CD4-positive, alpha-beta T cell treated with Interleukin-4 for 4 hours (primary cell): ENCODE data around the gene ACSM3.
A peak's percentile ranks its signal among the peaks of the same experiment; 100 is the strongest.
"Not testable (repeated sequence)": the region's sequence is repeated elsewhere in the genome, so short reads cannot be mapped to it uniquely, and the experiment has no call there.

ENCODE experiments used
- DNase-seq: peaks from one replicate; pipeline ENCODE4 v3.0.0-alpha.2; 2020

The ACSM3 gene

DNA sequence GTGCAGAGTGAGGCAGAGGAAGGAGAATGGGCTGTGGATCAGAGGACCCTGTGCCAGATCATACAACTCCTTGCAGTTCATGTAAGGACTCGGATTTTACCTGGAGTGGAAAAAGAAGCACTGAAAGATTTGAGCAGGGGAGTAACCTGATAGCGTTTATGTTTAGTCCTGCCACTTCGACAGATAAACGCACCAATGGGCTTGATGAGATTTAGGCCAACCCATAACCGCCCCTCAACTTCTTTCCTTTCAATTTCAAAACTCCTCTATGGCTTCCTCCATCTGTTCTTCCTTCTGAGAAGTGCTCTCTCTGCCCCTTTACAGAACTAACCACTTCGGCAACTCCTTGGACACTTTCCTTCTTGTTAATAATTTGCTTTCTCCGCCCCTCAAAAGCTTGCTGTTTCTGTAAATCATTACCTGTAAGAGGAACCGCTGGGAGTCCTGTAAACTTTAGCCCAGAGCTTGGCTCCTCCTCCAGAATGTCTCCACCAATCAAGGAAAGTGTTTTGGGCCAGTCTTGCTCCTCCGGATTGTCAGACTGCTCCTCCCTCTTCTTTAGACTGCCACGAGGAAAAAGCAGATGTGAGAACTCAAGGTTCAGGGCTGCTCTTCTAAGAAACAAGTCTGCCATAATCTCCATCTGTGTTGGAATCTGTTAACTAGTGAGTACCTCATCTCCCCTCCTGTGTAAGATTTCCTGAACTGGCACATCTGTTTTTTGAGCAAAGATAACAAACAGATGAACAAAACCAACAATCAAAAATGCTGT, at the start of gene ACSM3:
Gene ACSM3 (plus strand): TSS at position 554 of the 772 bp plus-strand sequence. CDS start 6,021 bp downstream, outside the sequence.
- peak; percentile 82 for DNase-seq

DNA sequence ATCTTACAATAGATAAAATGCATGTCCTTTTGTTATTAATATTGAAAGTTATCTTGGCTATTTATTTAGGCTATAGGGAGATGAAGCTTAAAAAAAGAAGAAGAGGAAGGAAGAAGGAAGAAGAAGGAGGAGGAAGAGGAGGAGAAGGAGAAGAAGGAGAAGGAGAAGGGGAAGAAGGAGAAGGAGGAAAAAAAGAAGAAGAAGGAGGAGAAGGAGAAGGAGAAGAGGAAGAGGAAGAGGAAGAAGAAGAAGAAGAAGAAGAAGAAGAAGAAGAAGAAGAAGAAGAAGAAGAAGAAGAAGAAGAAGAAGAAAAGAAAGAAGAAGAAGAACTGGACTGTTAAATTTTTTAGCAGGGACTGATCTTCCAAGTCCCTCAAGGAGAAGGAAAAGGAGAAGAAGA, 46.1 kb upstream of the ACSM3 start:
- not testable (repeated sequence) for DNase-seq

DNA sequence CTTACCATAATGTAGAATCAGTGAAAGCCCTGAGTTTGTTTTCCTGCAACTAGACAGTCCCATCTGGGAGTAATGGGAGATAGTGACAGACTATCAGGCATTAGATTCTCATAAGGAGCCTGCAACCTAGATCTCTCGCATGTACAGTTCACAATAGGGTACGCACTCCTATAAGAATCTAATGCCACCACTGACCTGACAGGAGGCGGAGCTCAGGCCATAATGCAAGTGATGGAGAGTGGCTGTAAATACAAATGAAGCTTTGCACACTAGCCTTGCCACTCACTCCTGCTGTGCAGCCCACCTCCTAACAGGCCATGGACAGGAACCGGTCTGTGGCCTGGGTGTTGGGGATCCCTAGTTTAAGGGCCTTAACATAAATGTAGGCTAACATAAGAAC, 43.6 kb upstream of the ACSM3 start:
- DNase-seq = no peak

- DNase-seq = no peak
Measured at GRCh38 chr16:20726661-20727060, 37.2 kb upstream of the ACSM3 start.

- DNase-seq = no peak
Measured at GRCh38 chr16:20727181-20727580, 36.6 kb upstream of the ACSM3 start.

DNA sequence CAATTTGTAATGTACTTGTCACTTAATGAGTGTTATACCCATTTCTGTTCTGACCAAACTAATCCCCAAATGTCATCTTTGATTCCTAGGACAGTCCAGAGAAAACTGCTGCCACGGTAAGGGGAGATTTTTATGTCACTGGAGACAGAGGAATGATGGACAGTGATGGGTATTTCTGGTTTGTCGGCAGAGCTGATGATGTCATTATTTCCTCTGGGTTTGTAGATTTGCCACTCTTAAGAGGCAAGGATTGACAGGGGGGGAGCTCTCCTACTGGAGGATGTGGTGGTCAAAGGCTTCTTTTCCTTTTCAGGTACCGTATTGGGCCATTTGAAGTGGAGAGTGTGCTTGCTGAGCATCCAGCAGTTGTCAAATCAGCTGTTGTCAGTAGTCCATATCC, 34.7 kb upstream of the ACSM3 start:
- DNase-seq = no peak

DNA sequence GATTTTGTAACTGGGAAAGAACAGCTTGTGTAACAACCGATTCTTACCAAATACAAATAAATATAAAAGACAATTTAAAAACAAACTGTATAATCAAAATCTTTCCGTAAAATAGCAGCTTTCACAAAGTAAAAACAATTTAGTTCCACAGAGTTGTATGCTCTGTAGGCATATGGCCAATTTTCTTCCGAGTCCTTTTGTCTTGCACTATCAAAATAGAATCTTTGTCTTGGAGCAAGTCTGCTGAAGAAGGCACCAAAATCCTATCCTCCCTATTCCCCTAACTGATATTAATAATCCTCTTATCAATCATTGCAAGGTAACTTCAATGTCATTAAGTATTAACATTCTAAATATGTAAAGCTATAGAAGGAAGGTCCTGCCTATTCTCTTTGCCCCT, 29.8 kb upstream of the ACSM3 start:
- no peak for DNase-seq

- no peak for DNase-seq
Measured at GRCh38 chr16:20734782-20735181, 29.0 kb upstream of the ACSM3 start.

DNA sequence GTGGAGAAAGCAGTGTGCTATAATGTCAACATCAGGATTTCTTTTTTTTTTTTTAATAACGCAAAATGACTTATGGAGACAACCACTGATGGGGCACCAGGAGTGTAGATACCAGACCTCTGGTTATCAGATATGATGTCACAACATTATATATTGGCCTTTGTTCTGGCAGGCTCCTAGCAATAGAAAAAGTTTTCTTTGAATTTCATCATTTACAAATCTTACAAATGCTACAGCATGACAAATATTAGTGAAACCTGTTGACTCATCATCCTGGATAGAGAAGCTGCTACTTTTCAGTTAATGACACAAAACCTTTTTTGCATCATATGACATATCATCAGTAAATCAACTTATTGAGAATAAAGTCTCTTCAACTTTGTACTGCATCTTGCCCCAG, 28.3 kb upstream of the ACSM3 start:
- DNase-seq = no peak

DNA sequence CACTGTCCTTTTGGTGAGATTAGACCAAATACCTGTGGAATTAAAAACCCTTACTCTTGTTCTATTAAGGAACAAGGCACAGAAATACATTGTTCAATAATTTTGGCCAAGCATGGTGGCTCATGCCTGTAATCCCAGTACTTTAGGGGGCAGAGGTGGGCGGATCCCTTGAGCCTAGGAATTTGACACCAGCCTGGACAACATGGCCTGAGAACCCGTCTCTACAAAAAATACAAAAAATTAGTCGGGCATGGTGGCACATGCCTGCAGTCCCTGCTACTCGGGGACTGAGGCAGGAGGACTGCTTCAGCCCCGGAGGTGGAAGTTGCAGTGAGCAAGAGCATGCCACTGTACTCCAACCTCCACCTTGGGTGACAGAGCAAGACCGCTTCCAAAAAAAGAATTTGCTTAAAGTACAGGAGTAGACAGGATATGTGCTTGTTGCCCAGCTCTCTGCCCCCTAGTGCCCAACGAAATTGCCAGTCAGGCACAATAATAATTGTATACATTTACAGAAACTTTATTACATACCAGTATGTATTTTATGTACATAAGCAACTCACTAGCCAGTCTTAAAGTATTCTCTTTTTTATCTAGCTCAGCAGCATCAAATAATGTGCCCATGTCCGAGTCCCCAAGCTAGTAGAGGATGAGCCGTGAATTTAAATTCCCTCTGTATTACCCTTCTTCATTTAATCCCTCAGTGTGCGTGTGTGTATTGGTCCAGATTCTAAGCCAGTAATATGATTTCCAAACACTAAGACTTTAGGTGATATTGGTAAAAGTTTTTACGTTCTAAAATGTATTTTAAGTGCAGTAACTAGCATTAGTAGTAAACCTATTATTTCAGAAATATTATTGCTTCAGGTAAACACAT, 23.6 kb upstream of the ACSM3 start:
- DNase-seq = peak; percentile 18

DNA sequence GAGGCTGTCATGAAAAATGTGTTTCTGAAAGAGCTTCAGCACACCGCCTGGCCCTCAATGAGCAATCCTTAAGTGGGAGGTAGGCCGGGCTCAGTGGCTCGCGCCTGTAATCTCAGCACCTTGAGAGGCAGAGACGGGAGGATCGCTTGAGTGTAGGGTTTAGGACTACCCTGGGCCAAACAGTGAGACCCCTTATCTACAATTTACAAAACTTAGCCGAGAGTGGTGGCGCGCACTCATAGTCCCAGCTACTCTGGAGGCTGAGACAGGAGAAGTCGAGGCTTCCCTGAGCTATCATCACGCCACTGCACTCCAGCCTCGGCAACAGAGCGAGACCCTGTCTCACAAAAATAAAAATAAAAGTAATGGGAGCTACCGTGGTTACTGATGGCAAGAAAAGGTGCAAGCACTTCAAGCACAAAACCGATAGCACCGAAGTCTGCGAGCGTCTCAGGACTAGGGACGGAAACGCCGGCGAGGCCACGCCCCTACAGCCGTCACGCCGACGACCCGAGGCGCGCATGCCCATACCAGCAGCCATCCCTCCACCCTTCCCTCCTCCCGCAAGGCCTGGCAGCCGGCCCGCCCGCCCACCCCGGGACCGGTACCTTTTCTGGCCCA, 22.8 kb upstream of the ACSM3 start:
- peak; percentile 89 for DNase-seq

DNA sequence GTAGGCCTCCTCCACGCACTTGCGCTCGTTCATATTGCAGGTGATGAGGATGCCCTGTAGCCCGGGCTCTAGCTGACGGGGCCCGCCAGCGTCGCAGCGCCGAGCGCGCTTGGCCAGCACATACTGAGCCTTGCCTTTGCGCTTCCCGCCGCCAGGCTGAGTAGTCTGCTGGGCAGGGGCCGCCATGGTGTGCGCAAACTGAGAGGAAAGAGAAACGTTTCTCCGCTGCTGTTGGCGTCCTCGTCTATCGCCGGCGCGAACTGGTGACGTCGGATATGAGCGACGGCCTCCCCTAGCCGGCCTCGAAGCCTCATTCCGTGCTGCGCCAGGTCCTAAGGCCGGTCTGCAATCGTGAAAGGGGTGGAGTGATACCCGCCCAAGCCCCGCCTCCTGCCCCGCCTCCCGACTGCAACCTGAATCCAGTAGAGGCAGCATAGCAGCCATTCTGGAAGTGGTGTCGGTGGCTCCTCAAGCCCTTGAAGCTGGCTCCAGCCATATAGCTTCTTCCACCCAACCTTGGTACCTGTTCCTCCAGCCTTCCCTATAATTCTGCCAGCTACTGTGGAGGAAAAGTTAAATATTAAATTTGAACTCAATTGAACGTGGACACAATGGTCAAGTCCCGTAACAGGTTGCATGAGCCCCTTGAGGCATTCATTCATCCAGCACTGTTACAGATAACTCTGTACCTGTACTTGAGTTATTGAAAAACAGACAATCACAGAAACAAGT, 22.1 kb upstream of the ACSM3 start, which contains the start of gene THUMPD1:
Gene THUMPD1 (minus strand): TSS at position 265 of the 732 bp plus-strand sequence. CDS start 79 bp downstream, at position 186.
- DNase-seq = peak; percentile 96

DNA sequence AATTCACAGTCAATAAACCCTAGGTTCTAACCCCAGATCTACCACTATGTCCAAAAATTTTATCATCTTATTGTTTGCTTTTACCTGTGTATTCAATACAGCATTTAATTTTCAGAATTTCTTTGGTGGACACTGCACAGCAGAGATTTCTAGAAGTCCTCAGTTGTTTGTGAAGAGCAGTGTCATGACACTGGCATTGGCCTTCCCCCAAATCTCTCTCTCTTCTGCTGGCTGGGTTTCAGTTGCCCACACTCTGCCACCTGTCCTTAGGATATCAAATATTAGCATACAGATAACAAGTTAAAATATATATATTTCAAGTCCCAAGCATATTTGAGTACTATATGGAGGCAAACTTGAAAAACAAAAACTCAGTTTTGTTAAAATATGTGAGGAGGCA, 20.2 kb upstream of the ACSM3 start:
- no peak for DNase-seq

DNA sequence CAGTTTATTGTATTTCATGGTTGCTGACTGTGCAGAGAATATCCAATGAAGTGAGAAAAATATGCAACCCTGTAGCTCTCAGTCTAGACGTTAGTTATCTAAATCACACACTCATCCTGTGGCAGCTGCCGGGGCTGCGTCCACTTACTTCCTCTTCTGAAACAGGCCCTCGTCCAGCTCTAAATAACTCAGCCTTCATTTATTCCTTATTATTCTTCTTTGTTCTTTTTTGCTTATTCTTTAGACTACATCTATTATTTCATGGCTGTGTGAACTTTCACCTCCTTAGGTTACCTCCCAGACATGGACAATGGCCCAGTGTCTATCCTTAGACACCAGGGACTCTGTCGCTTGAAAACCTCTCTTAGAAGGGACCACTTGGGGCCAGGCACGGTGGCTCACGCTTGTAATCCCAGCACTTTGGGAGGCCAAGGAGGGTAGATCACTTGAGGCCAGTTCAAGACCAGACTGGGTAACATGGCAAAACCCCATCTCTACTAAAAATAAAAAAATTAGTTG, 18.8 kb upstream of the ACSM3 start:
- DNase-seq = no peak

DNA sequence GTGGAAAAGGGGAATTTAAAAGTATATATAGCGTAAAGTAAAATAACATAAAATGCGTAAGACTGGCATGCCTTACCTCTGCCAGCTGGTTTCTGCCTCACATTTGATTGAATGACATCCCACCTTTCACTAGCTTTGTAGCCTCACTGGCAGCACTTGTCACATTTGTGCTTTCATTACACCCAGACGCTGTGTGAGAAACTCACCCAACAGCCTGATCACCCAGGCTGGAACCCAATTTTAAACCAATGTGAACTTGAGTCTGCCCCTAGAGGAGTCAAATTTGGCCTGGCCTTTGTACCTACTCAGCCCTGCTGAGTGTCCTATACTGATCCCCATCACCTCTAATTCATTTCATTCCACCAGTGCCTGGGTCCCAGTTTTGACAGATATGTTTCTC, 17.4 kb upstream of the ACSM3 start:
- DNase-seq = no peak

- DNase-seq = no peak
Measured at GRCh38 chr16:20747030-20747816, 16.6 kb upstream of the ACSM3 start.

DNA sequence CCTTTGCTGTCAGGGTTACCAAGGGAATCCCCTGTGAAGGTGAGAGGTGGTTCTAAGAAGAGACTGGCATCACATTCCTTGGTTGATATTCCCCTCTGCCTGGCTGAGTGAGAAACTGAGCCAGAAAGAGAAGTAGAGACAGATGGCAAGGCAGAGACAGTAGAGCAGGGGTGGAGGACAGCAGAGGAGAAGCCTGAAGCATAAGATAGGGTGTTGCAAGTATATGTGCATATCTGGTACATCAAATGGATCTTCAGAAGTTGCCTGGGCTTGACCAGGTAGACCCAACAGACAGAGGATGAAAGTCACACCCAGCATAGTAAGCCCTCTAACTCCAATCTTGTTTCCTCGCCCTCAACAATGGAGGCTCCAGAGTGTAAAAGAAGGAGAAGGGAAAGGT, 14.3 kb upstream of the ACSM3 start:
- no peak for DNase-seq

DNA sequence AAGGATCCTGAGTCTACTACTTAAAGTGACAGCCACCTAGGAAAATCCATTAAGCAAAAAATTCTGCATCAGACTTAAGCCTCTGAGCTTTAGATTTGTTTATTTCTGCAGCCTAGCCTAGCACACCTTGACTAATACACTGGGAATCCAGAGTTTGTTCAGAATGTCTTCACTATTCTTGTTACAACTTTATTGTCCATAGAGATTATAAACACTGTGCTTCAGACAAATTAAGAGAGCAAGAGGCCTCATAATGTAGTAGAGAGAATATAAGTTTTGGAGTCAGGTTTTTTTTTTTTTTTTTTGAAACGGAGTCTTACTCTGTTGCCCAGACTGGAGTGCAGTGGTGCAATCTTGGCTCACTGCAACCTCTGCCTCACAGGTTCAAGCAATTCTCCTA, 13.3 kb upstream of the ACSM3 start:
- no peak for DNase-seq

- DNase-seq = no peak
Measured at GRCh38 chr16:20753727-20754126, 10.1 kb upstream of the ACSM3 start.

DNA sequence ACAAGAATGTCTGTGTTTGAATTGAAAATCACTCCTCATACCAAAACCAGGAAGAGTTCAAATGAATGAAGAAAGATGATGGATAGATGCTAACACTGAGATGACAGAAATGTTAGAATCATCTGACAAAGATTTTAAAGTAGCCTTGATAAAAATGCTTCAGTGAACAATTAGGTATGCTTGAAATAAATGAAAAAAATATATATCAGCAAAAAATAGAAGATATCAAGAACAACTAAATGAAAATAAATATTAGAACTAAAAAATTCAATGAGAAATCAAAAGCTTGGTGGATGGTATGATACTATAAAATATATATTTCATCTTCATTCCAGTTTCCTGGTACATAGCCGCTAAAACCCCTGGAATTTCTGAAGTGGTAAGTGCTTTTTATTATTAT, 8.6 kb upstream of the ACSM3 start:
- DNase-seq = no peak

DNA sequence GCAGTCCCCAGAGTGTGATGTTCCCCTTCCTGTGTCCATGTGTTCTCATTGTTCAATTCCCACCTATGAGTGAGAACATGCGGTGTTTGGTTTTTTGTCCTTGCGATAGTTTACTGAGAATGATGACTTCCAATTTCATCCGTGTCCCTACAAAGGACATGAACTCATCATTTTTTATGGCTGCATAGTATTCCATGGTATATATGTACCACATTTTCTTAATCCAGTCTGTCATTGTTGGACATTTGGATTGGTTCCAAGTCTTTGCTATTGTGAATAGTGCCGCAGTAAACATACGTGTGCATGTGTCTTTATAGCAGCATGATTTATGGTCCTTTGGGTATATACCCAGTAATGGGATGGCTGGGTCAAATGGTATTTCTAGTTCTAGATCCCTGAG, 8.0 kb upstream of the ACSM3 start:
- not testable (repeated sequence) for DNase-seq

DNA sequence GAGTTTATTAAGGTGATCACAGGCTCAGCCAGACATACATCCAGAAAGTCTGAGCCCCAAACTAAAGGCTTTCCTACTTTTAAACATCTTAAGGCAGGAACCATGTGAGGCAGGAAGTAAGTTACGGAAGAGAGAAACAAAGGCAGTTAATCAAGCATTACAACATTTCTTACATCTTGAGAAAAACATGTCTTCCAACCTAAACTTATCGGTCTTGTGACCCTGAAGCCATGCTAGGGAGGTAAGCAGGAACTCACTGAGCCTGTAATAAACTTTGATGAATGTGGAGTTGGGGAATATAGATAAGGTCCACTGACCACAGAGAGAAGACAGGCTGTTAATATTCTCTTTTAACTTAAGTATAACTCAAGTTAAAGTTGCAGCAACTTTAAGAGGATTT, 3.5 kb upstream of the ACSM3 start:
- no peak for DNase-seq
